Measurements from ENCODE around the gene KDM1A.

DNA sequence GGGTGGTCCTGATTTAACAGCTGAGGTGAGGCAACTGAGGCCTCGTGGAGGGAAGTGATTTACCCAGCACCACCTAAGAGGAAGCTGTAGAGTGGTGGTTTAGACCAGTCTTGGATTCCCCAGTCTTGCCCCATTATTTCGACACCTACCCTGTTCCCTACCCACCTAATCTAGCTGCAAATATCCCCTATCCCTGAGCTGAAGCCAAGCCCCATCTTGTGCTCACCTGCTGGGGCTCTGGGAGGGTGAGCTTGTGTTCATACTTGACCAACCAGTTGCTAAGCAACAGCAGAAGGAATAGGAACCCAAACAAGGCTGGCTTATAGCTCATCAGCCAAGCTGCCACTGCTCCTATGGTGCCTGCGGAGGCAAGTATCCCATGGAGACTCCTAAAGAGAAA lies 5.6 kb upstream of the KDM1A start:
- TF ChIP-seq, protein P1, sequence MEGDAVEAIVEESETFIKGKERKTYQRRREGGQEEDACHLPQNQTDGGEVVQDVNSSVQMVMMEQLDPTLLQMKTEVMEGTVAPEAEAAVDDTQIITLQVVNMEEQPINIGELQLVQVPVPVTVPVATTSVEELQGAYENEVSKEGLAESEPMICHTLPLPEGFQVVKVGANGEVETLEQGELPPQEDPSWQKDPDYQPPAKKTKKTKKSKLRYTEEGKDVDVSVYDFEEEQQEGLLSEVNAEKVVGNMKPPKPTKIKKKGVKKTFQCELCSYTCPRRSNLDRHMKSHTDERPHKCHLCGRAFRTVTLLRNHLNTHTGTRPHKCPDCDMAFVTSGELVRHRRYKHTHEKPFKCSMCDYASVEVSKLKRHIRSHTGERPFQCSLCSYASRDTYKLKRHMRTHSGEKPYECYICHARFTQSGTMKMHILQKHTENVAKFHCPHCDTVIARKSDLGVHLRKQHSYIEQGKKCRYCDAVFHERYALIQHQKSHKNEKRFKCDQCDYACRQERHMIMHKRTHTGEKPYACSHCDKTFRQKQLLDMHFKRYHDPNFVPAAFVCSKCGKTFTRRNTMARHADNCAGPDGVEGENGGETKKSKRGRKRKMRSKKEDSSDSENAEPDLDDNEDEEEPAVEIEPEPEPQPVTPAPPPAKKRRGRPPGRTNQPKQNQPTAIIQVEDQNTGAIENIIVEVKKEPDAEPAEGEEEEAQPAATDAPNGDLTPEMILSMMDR (IDR thresholded peaks at IDR 0.05) = no peak
- no peak for TF ChIP-seq ZFX (IDR thresholded peaks at IDR 0.05; ENCODE audit: borderline replicate concordance)
